GM23338 (cell line): ENCODE data around the gene GNG12. TPM values are rescaled to one million over a fixed set of nuclear protein-coding genes. Genes with fewer than 3 reads are reported as not detected.
A peak's percentile ranks its signal among the peaks of the same experiment; 100 is the strongest.

ENCODE experiments used
- ATAC-seq: fragments of 200-7000 bp; cut with Tn5 transposase; 3 replicates; pipeline ENCODE4 v1.9.1; 2020
- DNase-seq: peaks from one replicate; pipeline ENCODE4 v3.0.0-alpha.2; 2015; ENCODE audit warnings: low spot score
- H2AFZ ChIP-seq: fragments of 200-600 bp; sonication (generic); 2 replicates; pipeline ENCODE4 v1.8.0; 2016; ENCODE audit warnings: antibody characterized with exemption, mild to moderate bottlenecking, moderate library complexity
- H3F3A ChIP-seq: fragments of 200-600 bp; sonication (generic); replicated peaks from 2 replicates; pipeline ENCODE4 v1.8.0; 2017; ENCODE audit warnings: antibody characterized with exemption, mixed run types, low read depth
- H3K27ac ChIP-seq: fragments of 200-600 bp; sonication (generic); 2 replicates; pipeline ENCODE4 v1.6.1; 2016; ENCODE audit warnings: low read depth
- H3K27me3 ChIP-seq: fragments of 200-600 bp; sonication (generic); 2 replicates; pipeline ENCODE4 v1.8.0; 2016; ENCODE audit warnings: mild to moderate bottlenecking, mixed run types, moderate library complexity; ENCODE audit not compliant: insufficient read depth
- H3K36me3 ChIP-seq: fragments of 200-600 bp; sonication (generic); 2 replicates; pipeline ENCODE4 v1.8.0; 2016; ENCODE audit warnings: mild to moderate bottlenecking; ENCODE audit not compliant: insufficient read depth
- H3K4me1 ChIP-seq: fragments of 200-600 bp; sonication (generic); 2 replicates; pipeline ENCODE4 v1.8.0; 2016; ENCODE audit warnings: mild to moderate bottlenecking, moderate library complexity; ENCODE audit not compliant: insufficient read depth
- H3K4me2 ChIP-seq: fragments of 200-600 bp; sonication (generic); 2 replicates; pipeline ENCODE4 v1.7.1; 2017; ENCODE audit warnings: mixed run types
- H3K4me3 ChIP-seq: fragments of 200-600 bp; sonication (generic); 2 replicates; pipeline ENCODE4 v1.6.1; 2016; ENCODE audit warnings: mixed run types
- H3K79me2 ChIP-seq: fragments of 200-600 bp; sonication (generic); replicated peaks from 2 replicates; pipeline ENCODE4 v1.8.0; 2017; ENCODE audit warnings: mild to moderate bottlenecking; ENCODE audit not compliant: insufficient read depth
- H3K9me2 ChIP-seq: fragments of 200-600 bp; sonication (generic); 2 replicates; pipeline ENCODE4 v1.8.0; 2017; ENCODE audit not compliant: insufficient read depth
- H4K20me1 ChIP-seq: fragments of 200-600 bp; sonication (generic); replicated peaks from 2 replicates; pipeline ENCODE4 v1.8.0; 2017; ENCODE audit warnings: mild to moderate bottlenecking; ENCODE audit not compliant: insufficient read depth
- H3K27ac Mint-ChIP-seq: 2 replicates; pipeline ENCODE4 v1.8.0; 2020; ENCODE audit warnings: inconsistent platforms, mild to moderate bottlenecking, moderate library complexity, mixed read lengths
- H3K27me3 Mint-ChIP-seq: 3 replicates; pipeline ENCODE4 v1.8.0; 2022; ENCODE audit warnings: low read depth, mild to moderate bottlenecking, moderate library complexity, mixed read lengths, inconsistent platforms; ENCODE audit not compliant: insufficient read depth, poor library complexity
- H3K36me3 Mint-ChIP-seq: 3 replicates; pipeline ENCODE4 v1.8.0; 2021; ENCODE audit warnings: low read depth, mild to moderate bottlenecking, inconsistent platforms, moderate library complexity, mixed read lengths
- H3K4me1 Mint-ChIP-seq: 3 replicates; pipeline ENCODE4 v1.8.0; 2020; ENCODE audit warnings: mild to moderate bottlenecking, inconsistent platforms, mixed read lengths
- H3K4me3 Mint-ChIP-seq: 3 replicates; pipeline ENCODE4 v1.8.0; 2021; ENCODE audit warnings: moderate library complexity, mild to moderate bottlenecking, inconsistent platforms, mixed read lengths
- H3K9me3 Mint-ChIP-seq: 3 replicates; pipeline ENCODE4 v1.8.0; 2020; ENCODE audit warnings: moderate library complexity, mild to moderate bottlenecking, inconsistent platforms, mixed read lengths
- CREB1 ChIP-seq: fragments of 250-450 bp; sonication (Bioruptor Pico); IDR thresholded peaks from 2 replicates; pipeline ENCODE4 v1.5.0; 2020; ENCODE audit warnings: low read depth, mild to moderate bottlenecking, moderate library complexity
- ETS1 ChIP-seq: IDR thresholded peaks from 2 replicates; pipeline ENCODE4 v1.6.1; 2016; ENCODE audit warnings: antibody characterized with exemption
- EZH2 ChIP-seq: fragments of 200-600 bp; sonication (generic); IDR thresholded peaks from one replicate; pipeline ENCODE4 v1.8.0; 2017; ENCODE audit warnings: antibody characterized with exemption, mild to moderate bottlenecking, low read depth; ENCODE audit not compliant: unreplicated experiment
- EZH2phosphoT487 ChIP-seq: fragments of 200-600 bp; sonication (generic); IDR thresholded peaks from one replicate; pipeline ENCODE4 v1.8.1; 2018; ENCODE audit warnings: antibody characterized with exemption; ENCODE audit not compliant: unreplicated experiment
- STAT1 ChIP-seq: IDR thresholded peaks from one replicate; pipeline ENCODE4 v1.6.1; 2016; ENCODE audit warnings: antibody characterized with exemption; ENCODE audit not compliant: unreplicated experiment
- ZNF331 ChIP-seq: fragments of 250-450 bp; sonication (Bioruptor Pico); IDR thresholded peaks from 2 replicates; pipeline ENCODE4 v1.5.0; 2020; ENCODE audit warnings: low read depth, mild to moderate bottlenecking, moderate library complexity
- ZNF462 ChIP-seq: fragments of 250-450 bp; sonication (Bioruptor Pico); IDR thresholded peaks from 2 replicates; pipeline ENCODE4 v1.5.0; 2020; ENCODE audit warnings: mild to moderate bottlenecking, moderate library complexity
- polyA plus RNA-seq: library from polyadenylated mRNA; unstranded; fragments of >200 nt; fragmentation: Nextera tagmentation; extraction: Ambion mirVana; gene quantifications from 2 replicates; pipeline ENCODE4 v1.2.1, GENCODE V29; 2016
- small RNA-seq: library from RNA; depleted of rRNA; stranded (forward); fragments of <200 nt; gene quantifications from one replicate; pipeline ENCODE3, GENCODE V24; 2014; ENCODE audit warnings: low replicate concordance
- total RNA-seq: library from RNA; depleted of rRNA; stranded (reverse); fragments of >200 nt; shearing (Covaris generic); gene quantifications from 2 replicates; pipeline ENCODE4 v1.2.3, GENCODE V29; 2014; rRNA removed
- TF ChIP-seq, protein P1 (sequence below), 2 experiments: fragments of 200-600 bp in 1 of 2; sonication (generic) in 1 of 2; conservative IDR thresholded peaks; 2 replicates each; pipeline versions ENCODE4 v1.5.1 to v1.6.1; 2016 to 2017; ENCODE audit warnings: antibody characterized with exemption in 2 of 2, low read depth in 2 of 2, mild to moderate bottlenecking in 2 of 2, moderate library complexity in 1 of 2

GNG12 gene
- total and polyA plus RNA-seq, 2 experiments from 2014 or later, result 13.4 to 33.0 TPM

DNA sequence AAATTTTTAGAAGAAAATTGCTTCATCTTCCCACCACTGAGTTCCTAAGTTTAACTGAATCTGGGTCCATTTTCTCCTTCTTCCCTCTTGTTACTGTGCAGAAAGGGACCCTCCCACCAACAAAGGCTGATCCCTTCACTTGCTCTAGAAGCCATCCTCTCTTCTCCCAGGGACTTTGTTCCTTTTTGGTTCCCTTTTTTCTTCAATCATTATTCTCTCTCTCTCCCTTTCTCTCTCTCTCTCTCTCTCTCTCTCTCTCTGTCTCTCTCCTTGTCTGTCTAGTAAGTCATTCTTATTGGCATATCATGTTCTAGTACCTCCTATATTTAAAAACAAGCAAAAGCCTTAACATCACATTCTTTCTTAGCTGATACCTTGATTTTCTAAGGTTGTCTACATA is 180.0 kb downstream of the GNG12 start (continued):
- TF ChIP-seq ZNF462 (CRISPR knock-in tag), result no peak
- TF ChIP-seq, protein P1, sequence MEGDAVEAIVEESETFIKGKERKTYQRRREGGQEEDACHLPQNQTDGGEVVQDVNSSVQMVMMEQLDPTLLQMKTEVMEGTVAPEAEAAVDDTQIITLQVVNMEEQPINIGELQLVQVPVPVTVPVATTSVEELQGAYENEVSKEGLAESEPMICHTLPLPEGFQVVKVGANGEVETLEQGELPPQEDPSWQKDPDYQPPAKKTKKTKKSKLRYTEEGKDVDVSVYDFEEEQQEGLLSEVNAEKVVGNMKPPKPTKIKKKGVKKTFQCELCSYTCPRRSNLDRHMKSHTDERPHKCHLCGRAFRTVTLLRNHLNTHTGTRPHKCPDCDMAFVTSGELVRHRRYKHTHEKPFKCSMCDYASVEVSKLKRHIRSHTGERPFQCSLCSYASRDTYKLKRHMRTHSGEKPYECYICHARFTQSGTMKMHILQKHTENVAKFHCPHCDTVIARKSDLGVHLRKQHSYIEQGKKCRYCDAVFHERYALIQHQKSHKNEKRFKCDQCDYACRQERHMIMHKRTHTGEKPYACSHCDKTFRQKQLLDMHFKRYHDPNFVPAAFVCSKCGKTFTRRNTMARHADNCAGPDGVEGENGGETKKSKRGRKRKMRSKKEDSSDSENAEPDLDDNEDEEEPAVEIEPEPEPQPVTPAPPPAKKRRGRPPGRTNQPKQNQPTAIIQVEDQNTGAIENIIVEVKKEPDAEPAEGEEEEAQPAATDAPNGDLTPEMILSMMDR (conservative IDR thresholded peaks at IDR 0.05; ENCODE audit: low read depth in 2 of 2), result no peak
- TF ChIP-seq ZNF331, result no peak

DNA sequence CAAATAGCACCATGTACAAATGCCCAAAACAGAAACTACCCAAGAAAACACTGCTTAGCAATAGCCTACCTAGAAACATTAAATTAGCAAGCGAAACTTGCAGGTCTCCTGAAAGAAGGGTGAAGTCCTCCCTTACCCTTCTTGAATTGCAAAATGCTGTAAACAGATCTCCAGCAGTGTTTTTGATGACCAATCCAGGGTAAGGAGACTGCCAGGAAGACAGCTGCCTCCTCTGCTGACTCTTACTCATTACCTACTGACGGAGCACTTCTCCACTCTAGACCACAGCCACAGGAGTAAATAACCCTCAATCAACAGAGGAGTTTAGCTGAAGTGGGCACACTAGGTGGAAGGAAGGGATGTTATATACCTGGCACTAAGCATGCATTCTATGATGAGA is 180.5 kb downstream of the GNG12 start:
- H3K27ac ChIP-seq, result no peak overlapping the region
- H3F3A ChIP-seq, result no peaks in the 10 kb centered on the region
- Mint-ChIP-seq H3K4me1 (peaks cover 19% of the 10 kb centered on the region), H3K4me3 (no peak overlapping the region), H3K27me3 (peaks cover 2% of the 10 kb centered on the region), H3K36me3 (no peaks in the 10 kb centered on the region), H3K27ac (no peak overlapping the region), H3K9me3 (no peaks in the 10 kb centered on the region; the same call in 2 of the 3 replicates)
- H3K27me3 ChIP-seq, result no peaks in the 10 kb centered on the region
- H3K4me1 ChIP-seq, result peaks cover 10% of the 10 kb centered on the region
- H4K20me1 ChIP-seq, result no peaks in the 10 kb centered on the region
- DNase-seq (peak; percentile 21), ATAC-seq (peak; percentile 76)
- peak overlapping the region; percentile 58; the same call in 1 of the 2 replicates for H3K4me2 ChIP-seq
- H3K36me3 ChIP-seq, result no peaks in the 10 kb centered on the region
- H2AFZ ChIP-seq, result no peak overlapping the region
- H3K4me3 ChIP-seq, result no peak overlapping the region
- no peak for TF ChIP-seq EZH2
- no peak for TF ChIP-seq STAT1
- no peak for TF ChIP-seq CREB1 (CRISPR knock-in tag)
- TF ChIP-seq EZH2phosphoT487, result no peak
- TF ChIP-seq ETS1, result no peak
- no peaks in the 10 kb centered on the region for H3K79me2 ChIP-seq
- no peaks in the 10 kb centered on the region for H3K9me2 ChIP-seq

Small RNA genes lying within 50 kb of the gene (small RNA-seq; reads per million reads assigned to genes)
- gene RN7SL392P (not detected), gene RNU7-80P (not detected)

Other genes starting within 250 kb of the GNG12 start
- gene GADD45A, start 148.3 kb downstream of the GNG12 start, total RNA-seq, result 25.9 and 30.8 TPM in 2 replicates
- gene GADD45A, start 148.3 kb downstream of the GNG12 start, polyA plus RNA-seq, result 36.2 and 39.5 TPM in 2 replicates
- gene DIRAS3, start 217.2 kb upstream of the GNG12 start, total RNA-seq, result 0.12 and 0.21 TPM in 2 replicates
- 0.40 and 0.54 TPM in 2 replicates for gene DIRAS3, start 217.2 kb upstream of the GNG12 start, polyA plus RNA-seq